B cell (primary cell): ENCODE measurements around the gene ECD. TPM values are rescaled to one million over a fixed set of nuclear protein-coding genes. Genes with fewer than 3 reads are reported as not detected.

Source experiments
- ATAC-seq: fragments of 200-7000 bp; cut with Tn5 transposase; one replicate; pipeline ENCODE4 v1.10.0; 2021; ENCODE audit warnings: low read depth, mild to moderate bottlenecking, moderate number of reproducible peaks, moderate library complexity
- CTCF ChIA-PET: fragments of 350-600 bp; sonication (Branson Sonifier 250); formaldehyde crosslinking; loops from one replicate; lab custom pipeline; 2021; ENCODE audit warnings: antibody characterized with exemption, inconsistent platforms; lab: Charles Lee
- POLR2A ChIA-PET: fragments of 350-600 bp; sonication (Branson Sonifier 250); formaldehyde crosslinking; loops from one replicate; lab custom pipeline; 2021; ENCODE audit warnings: antibody characterized with exemption; lab: Charles Lee
- DNase-seq: peaks from one replicate; pipeline ENCODE4 v3.0.0; 2013
- H2AFZ ChIP-seq: 2 replicates; pipeline ENCODE4 v1.6.1; 2012; ENCODE audit warnings: mild to moderate bottlenecking, low read depth, low read length; ENCODE audit not compliant: insufficient read depth, poor library complexity, severe bottlenecking
- H3K27ac ChIP-seq, 2 donors: 1 replicate in 1 of 2; 2 replicates in 1 of 2; pipeline ENCODE4 v1.5.1; 2012 to 2013; ENCODE audit warnings: low read length in 2 of 2, mild to moderate bottlenecking in 2 of 2, moderate library complexity in 1 of 2
- H3K27me3 ChIP-seq, 4 experiments: fragments of 200-600 bp in 1 of 4; sonication (generic) in 1 of 4; replicated peaks in 1 of 4; 1 replicate in 2 of 4; 2 replicates in 2 of 4; pipeline versions ENCODE4 v1.6.1 to v1.7.0; 2013 to 2016; ENCODE audit warnings: low read length in 3 of 4, mild to moderate bottlenecking in 2 of 4, mixed read lengths in 1 of 4, moderate library complexity in 1 of 4; ENCODE audit not compliant: insufficient read depth in 4 of 4, control insufficient read depth in 3 of 4; ENCODE audit errors: control extremely low read depth in 1 of 4
- H3K36me3 ChIP-seq, 2 experiments: replicated peaks in 1 of 2; 1 replicate in 1 of 2; 2 replicates in 1 of 2; pipeline versions ENCODE4 v1.6.1 to v1.7.1; 2013; ENCODE audit warnings: low read length in 1 of 2; ENCODE audit not compliant: insufficient read depth in 2 of 2, control insufficient read depth in 1 of 2; ENCODE audit errors: control extremely low read depth in 1 of 2, extremely low read depth in 1 of 2
- H3K4me1 ChIP-seq, 2 donors: fragments of 200-600 bp in 1 of 2; sonication (generic) in 1 of 2; 1 replicate in 1 of 2; 2 replicates in 1 of 2; pipeline versions ENCODE4 v1.5.1 to v1.6.1; 2013 to 2017; ENCODE audit warnings: low read length in 2 of 2; ENCODE audit not compliant: control insufficient read depth in 2 of 2, insufficient read depth in 2 of 2
- H3K4me2 ChIP-seq: replicated peaks from 2 replicates; pipeline ENCODE3; 2012; ENCODE audit warnings: mild to moderate bottlenecking, low read depth, low read length; ENCODE audit not compliant: poor library complexity, severe bottlenecking
- H3K4me3 ChIP-seq, 5 experiments: fragments of 200-600 bp in 1 of 5; sonication (generic) in 1 of 5; 1 replicate in 3 of 5; 2 replicates in 2 of 5; pipeline versions ENCODE4 v1.5.1 to v1.7.0; 2011 to 2016; ENCODE audit warnings: low read length in 4 of 5, mild to moderate bottlenecking in 4 of 5, low read depth in 2 of 5, control low read depth in 1 of 5, moderate library complexity in 1 of 5; ENCODE audit not compliant: insufficient read depth in 1 of 5; ENCODE audit errors: control extremely low read depth in 1 of 5, extremely low read depth in 1 of 5
- H3K79me2 ChIP-seq: fragments of 200-600 bp; sonication (generic); one replicate; pipeline ENCODE4 v1.6.0; 2016; ENCODE audit warnings: low read length; ENCODE audit not compliant: control insufficient read depth, insufficient read depth
- H3K9ac ChIP-seq: fragments of 200-600 bp; sonication (generic); 2 replicates; pipeline ENCODE4 v1.6.1; 2017; ENCODE audit warnings: mild to moderate bottlenecking, low read length, moderate library complexity
- H3K9me3 ChIP-seq, 3 donors: one replicate each; pipeline versions ENCODE4 v1.6.1 to v1.7.1; 2013; ENCODE audit warnings: low read length in 2 of 3; ENCODE audit not compliant: control insufficient read depth in 2 of 3, insufficient read depth in 1 of 3; ENCODE audit errors: control extremely low read depth in 1 of 3
- H4K20me1 ChIP-seq: 2 replicates; pipeline ENCODE4 v1.6.0; 2012; ENCODE audit warnings: mild to moderate bottlenecking, low read length; ENCODE audit not compliant: insufficient read depth, control insufficient read depth, poor library complexity, severe bottlenecking
- H3K27ac Mint-ChIP-seq: one replicate; pipeline ENCODE4 v1.8.0; 2021; ENCODE audit warnings: mixed read lengths
- H3K27me3 Mint-ChIP-seq: one replicate; pipeline ENCODE4 v1.8.0; 2021; ENCODE audit warnings: mixed read lengths
- H3K4me1 Mint-ChIP-seq: one replicate; pipeline ENCODE4 v1.8.0; 2021; ENCODE audit warnings: mixed read lengths
- H3K4me3 Mint-ChIP-seq: one replicate; pipeline ENCODE4 v1.8.0; 2021; ENCODE audit warnings: mixed read lengths
- H3K9me3 Mint-ChIP-seq: one replicate; pipeline ENCODE4 v1.8.0; 2022; ENCODE audit warnings: mixed read lengths; ENCODE audit not compliant: insufficient read depth
- CTCF ChIP-seq: fragments of 200-600 bp; IDR thresholded peaks from one replicate; pipeline ENCODE4 v1.8.0; 2022; ENCODE audit warnings: antibody characterized with exemption, mild to moderate bottlenecking
- EZH2 ChIP-seq: IDR thresholded peaks from 2 replicates; pipeline ENCODE4 v1.6.1; 2012; ENCODE audit warnings: borderline replicate concordance, low read depth, mild to moderate bottlenecking, moderate library complexity, low read length; ENCODE audit not compliant: insufficient read depth, poor library complexity, severe bottlenecking
- WGBS: methylation state at CpG from one replicate; pipeline ENCODE4 v1.1.5; 2013; ENCODE audit warnings: missing lambda C conversion rate; ENCODE audit not compliant: insufficient coverage; 5-methylcytosine and 5-hydroxymethylcytosine counted together
- intact Hi-C: fragments of 100-400 bp; cut with micrococcal nuclease; formaldehyde crosslinking; loops from one replicate; pipeline ENCODE4 v1.10.0; 2022
- polyA plus RNA-seq: library from polyadenylated mRNA; depleted of rRNA; stranded (reverse); fragments of >200 nt; gene quantifications from 2 replicates; pipeline ENCODE4 v1.2.3, GENCODE V29; 2012
- total RNA-seq, 2 donors: library from RNA; stranded (reverse); fragments of 120-200 nt in 1 of 2; gene quantifications; 1 replicate in 1 of 2; 2 replicates in 1 of 2; pipeline versions ENCODE4 v1.2.3 to v1.2.4, GENCODE V29; 2013 to 2022

The ECD gene
- total and polyA plus RNA-seq, 2 donors (not counting 1 experiment from before 2014, with no cell fraction given) = 15.7 to 37.1 TPM

- H3K79me2 ChIP-seq = no peaks in the 10 kb centered on the region
- no peak overlapping the region for H3K4me2 ChIP-seq
- no peak overlapping the region for H3K4me3 ChIP-seq
- Mint-ChIP-seq H3K27me3 (no peaks in the 10 kb centered on the region), H3K4me1 (peaks cover 14% of the 10 kb centered on the region), H3K4me3 (no peak overlapping the region), H3K27ac (no peak overlapping the region), H3K9me3 (no peaks in the 10 kb centered on the region)
- H3K9me3 ChIP-seq = peaks cover 0 to 1% (median 0%) of the 10 kb centered on the region in 3 donors
- no peak overlapping the region for H2AFZ ChIP-seq
- intact Hi-C loops = no loop called here
- DNase-seq (no peak), ATAC-seq (no peak)
- no peaks in the 10 kb centered on the region for H4K20me1 ChIP-seq
- ChIA-PET POLR2A (no interaction called here), CTCF (interaction anchor here (0.8 to 1.6 kb wide), 3 partner anchors 11 to 40 kb away, joined by 3 to 6 read pairs (median 6); partner anchors contain the start of gene P4HA1)
- no peak overlapping the region for H3K9ac ChIP-seq
- H3K27me3 ChIP-seq = no peaks in the 10 kb centered on the region
- H3K27ac ChIP-seq = no peak overlapping the region
- no CpG with 5 or more reads among the region's 2 CpGs for WGBS
- peaks cover 15 to 76% of the 10 kb centered on the region in 2 experiments for H3K36me3 ChIP-seq
- TF ChIP-seq CTCF (no peak), EZH2 (no peak)
- H3K4me1 ChIP-seq = no peaks in the 10 kb centered on the region
These were observed 31.2 kb downstream of the ECD start for GRCh38 chr10:73136627-73137026.

- no peaks in the 10 kb centered on the region for H3K9me3 Mint-ChIP-seq
- H3K36me3 ChIP-seq = peaks cover 14 to 77% of the 10 kb centered on the region in 2 experiments
- H3K79me2 ChIP-seq = no peaks in the 10 kb centered on the region
- H3K4me1 Mint-ChIP-seq = peaks cover 15% of the 10 kb centered on the region
- no peak overlapping the region for H3K4me2 ChIP-seq
- WGBS = no CpG with 5 or more reads among the region's 3 CpGs
- TF ChIP-seq CTCF (no peak), EZH2 (no peak)
- DNase-seq = no peak
- no peaks in the 10 kb centered on the region for H4K20me1 ChIP-seq
- H3K27me3 ChIP-seq = no peaks in the 10 kb centered on the region
- ATAC-seq = no peak
- no peaks in the 10 kb centered on the region for H3K27me3 Mint-ChIP-seq
- no peak overlapping the region for H3K9ac ChIP-seq
- no peak overlapping the region for H3K27ac Mint-ChIP-seq
- H3K9me3 ChIP-seq = peaks cover 0 to 1% (median 0%) of the 10 kb centered on the region in 3 donors
- no peak overlapping the region for H3K4me3 Mint-ChIP-seq
- no peak overlapping the region for H3K4me3 ChIP-seq
- H2AFZ ChIP-seq = no peak overlapping the region
- H3K4me1 ChIP-seq = no peaks in the 10 kb centered on the region
- ChIA-PET CTCF (interaction anchor here (1.2 to 1.3 kb wide), 2 partner anchors 24 to 38 kb away, joined by 3 to 5 read pairs; partner anchors contain the start of gene P4HA1), POLR2A (no interaction called here)
- no peak overlapping the region for H3K27ac ChIP-seq
- intact Hi-C loops = loop anchor here (5.0 kb wide), 1 partner anchor 37 kb away; the partner anchor contains the start of gene P4HA1
These were observed 33.1 kb downstream of the ECD start for GRCh38 chr10:73134727-73135126.
